ENCODE data around the gene NKD2.
"Not testable (repeated sequence)": the region's sequence is repeated elsewhere in the genome, so short reads cannot be mapped to it uniquely, and the experiment has no call there.

NKD2 gene

GRCh38 chr5:988322-988721 is 20.3 kb upstream of the NKD2 start:
- peaks cover 14% of the 10 kb centered on the region for H3K4me1 Mint-ChIP-seq
- ATAC-seq: no peak
- peaks cover 13% of the 10 kb centered on the region for H3K36me3 Mint-ChIP-seq
- no peak overlapping the region for H3K4me3 Mint-ChIP-seq
- no peak overlapping the region for H3K27ac Mint-ChIP-seq
- H3K27me3 Mint-ChIP-seq: peaks cover 86% of the 10 kb centered on the region
- H3K9me3 Mint-ChIP-seq: peaks cover 26% of the 10 kb centered on the region

- Mint-ChIP-seq H3K9me3 (peaks cover 15% of the 10 kb centered on the region), H3K27me3 (peaks cover 79% of the 10 kb centered on the region), H3K4me1 (peaks cover 14% of the 10 kb centered on the region), H3K27ac (no peak overlapping the region), H3K36me3 (peaks cover 7% of the 10 kb centered on the region), H3K4me3 (no peak overlapping the region)
- no peak for ATAC-seq
These were observed 18.6 kb upstream of the NKD2 start for GRCh38 chr5:989961-990530.

DNA sequence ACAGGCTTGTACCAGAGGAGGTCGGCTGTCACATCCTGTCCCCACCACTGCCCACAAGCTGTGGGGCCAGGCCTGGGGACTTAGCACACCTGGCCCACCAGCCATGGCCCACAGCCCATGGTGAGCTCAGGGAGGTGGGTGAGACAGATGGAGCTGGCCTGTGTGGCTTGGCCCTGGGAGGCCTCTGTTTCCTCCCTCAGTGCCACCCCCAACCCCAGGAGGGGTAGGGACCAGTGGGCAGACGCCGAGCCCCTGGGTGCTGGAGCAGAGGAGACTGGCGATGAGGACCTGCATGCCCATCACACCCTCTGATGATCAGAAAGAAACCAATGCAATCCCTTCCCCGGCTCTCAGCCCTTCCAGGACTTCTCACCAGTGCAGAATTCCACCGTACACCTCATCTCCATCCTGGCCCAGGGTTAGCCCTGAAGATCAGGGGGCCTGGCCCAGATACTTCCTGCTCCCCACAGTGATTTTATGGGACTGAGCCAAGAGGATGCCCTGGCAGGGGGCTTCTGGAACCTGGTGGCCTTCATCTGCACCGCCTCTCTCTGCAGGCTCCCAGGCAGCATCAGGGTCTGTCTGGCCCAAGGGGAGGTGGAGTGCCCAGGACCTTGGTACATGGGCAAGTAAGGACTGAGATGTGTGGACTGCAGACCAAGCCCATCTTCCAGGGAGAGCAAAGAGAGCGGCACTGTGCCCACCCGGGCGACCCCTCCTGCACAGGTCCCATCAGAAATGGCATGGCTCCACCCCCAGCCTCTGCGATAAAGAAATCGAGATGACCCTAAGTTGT is 16.9 kb upstream of the NKD2 start:
- peaks cover 7% of the 10 kb centered on the region for H3K36me3 Mint-ChIP-seq
- H3K27ac Mint-ChIP-seq: no peak overlapping the region
- H3K4me1 Mint-ChIP-seq: peaks cover 14% of the 10 kb centered on the region
- peaks cover 78% of the 10 kb centered on the region for H3K27me3 Mint-ChIP-seq
- H3K9me3 Mint-ChIP-seq: peaks cover 10% of the 10 kb centered on the region
- H3K4me3 Mint-ChIP-seq: no peak overlapping the region
- no peak for ATAC-seq

DNA sequence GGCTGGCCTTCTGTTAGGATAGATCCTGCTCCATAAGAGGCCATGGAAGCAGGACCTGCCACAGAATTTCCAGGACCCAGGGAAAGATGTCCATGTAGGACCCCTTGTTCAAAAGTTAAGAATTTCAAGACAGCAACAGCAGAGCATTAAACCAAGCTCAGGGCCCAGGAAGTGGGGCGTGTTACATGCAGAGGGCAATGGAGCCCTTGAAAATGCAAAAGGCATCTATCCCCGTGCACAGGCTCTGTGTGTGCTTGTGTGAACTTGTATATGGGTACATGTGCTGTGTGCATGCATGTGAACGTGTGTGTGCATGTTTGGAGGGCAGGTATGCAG is 14.4 kb upstream of the NKD2 start:
- Mint-ChIP-seq H3K9me3 (no peaks in the 10 kb centered on the region), H3K27ac (no peak overlapping the region), H3K4me3 (no peak overlapping the region), H3K36me3 (no peaks in the 10 kb centered on the region), H3K27me3 (peaks cover 81% of the 10 kb centered on the region), H3K4me1 (peaks cover 14% of the 10 kb centered on the region)
- no peak for ATAC-seq

DNA sequence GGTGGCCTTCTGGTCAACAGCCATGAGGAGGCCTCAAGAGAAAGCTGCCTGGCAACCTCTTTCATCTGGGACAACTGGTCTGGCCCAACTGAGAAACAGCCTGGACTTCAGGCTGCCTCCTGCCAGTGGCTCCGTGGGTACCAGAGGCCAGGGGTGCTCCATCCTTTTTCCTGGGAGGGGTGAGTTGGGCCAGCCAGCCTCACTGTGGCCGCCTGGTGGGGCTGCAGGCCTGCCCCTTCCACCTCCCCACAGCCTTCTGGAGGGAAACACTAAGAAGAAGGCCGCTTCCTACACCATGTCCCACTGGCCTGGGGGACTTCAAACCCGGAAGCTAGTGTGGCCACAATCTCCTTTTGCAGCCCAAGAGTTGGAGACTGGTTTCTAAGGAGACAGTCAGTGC is 13.8 kb upstream of the NKD2 start:
- H3K27me3 Mint-ChIP-seq: peaks cover 81% of the 10 kb centered on the region
- no peak overlapping the region for H3K4me3 Mint-ChIP-seq
- peaks cover 12% of the 10 kb centered on the region for H3K4me1 Mint-ChIP-seq
- ATAC-seq: no peak
- H3K36me3 Mint-ChIP-seq: no peaks in the 10 kb centered on the region
- no peaks in the 10 kb centered on the region for H3K9me3 Mint-ChIP-seq
- H3K27ac Mint-ChIP-seq: no peak overlapping the region

GRCh38 chr5:995318-995717 is 13.3 kb upstream of the NKD2 start:
- Mint-ChIP-seq H3K4me3 (no peak overlapping the region), H3K27me3 (peaks cover 81% of the 10 kb centered on the region), H3K4me1 (peaks cover 7% of the 10 kb centered on the region), H3K9me3 (no peaks in the 10 kb centered on the region), H3K36me3 (no peaks in the 10 kb centered on the region), H3K27ac (no peak overlapping the region)
- no peak for ATAC-seq

GRCh38 chr5:997001-997474 is 11.6 kb upstream of the NKD2 start:
- Mint-ChIP-seq H3K36me3 (no peaks in the 10 kb centered on the region), H3K27ac (no peak overlapping the region), H3K27me3 (peaks cover 87% of the 10 kb centered on the region), H3K4me1 (no peaks in the 10 kb centered on the region), H3K9me3 (no peaks in the 10 kb centered on the region), H3K4me3 (no peak overlapping the region)
- ATAC-seq: no peak

- no peak overlapping the region for H3K4me3 Mint-ChIP-seq
- no peaks in the 10 kb centered on the region for H3K9me3 Mint-ChIP-seq
- no peaks in the 10 kb centered on the region for H3K4me1 Mint-ChIP-seq
- no peak overlapping the region for H3K27ac Mint-ChIP-seq
- peaks cover 87% of the 10 kb centered on the region for H3K27me3 Mint-ChIP-seq
- H3K36me3 Mint-ChIP-seq: no peaks in the 10 kb centered on the region
- no peak for ATAC-seq
These were observed 10.9 kb upstream of the NKD2 start for GRCh38 chr5:997711-998110.

DNA sequence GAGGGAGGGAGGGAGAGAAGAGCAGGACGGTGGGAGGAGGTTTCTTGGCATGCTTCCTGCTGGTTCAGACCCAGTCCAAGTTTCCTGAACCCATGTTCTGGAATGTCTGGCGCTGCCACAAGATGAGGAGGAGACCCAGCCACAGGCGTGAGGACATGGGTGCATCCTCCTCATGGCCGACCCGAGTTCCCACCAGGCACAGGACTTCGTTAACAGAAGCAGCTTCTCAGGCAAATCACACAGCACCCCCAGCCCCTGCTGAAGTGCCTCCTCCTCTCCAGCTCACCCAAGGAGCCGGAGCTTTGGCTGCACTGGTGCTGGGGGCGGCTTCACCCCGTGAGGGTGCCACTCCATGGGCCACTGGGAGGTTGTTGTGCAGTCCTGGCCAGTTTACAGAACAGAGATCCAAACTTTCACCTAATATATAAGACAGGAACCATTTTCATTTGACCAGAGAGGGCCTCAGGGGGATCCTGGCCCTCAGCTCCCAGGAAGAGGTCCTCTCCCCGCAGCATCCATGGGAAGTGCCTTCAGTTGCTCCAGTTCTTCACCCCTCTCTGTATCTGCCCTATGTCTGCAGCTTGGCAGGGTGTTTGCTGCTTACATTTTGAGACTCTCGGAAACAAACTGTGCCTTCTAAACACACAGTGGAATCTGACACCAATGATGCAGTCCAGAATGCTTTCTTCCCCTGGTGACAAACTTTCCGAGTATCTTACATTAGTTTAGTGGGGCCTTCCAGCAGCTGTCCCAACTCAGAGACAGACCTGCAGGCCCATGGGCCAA is 10.2 kb upstream of the NKD2 start:
- peaks cover 87% of the 10 kb centered on the region for H3K27me3 Mint-ChIP-seq
- no peaks in the 10 kb centered on the region for H3K36me3 Mint-ChIP-seq
- no peak overlapping the region for H3K4me3 Mint-ChIP-seq
- ATAC-seq: no peak
- no peaks in the 10 kb centered on the region for H3K4me1 Mint-ChIP-seq
- H3K9me3 Mint-ChIP-seq: no peaks in the 10 kb centered on the region
- H3K27ac Mint-ChIP-seq: no peak overlapping the region

- Mint-ChIP-seq H3K27me3 (peaks cover 87% of the 10 kb centered on the region), H3K36me3 (no peaks in the 10 kb centered on the region), H3K9me3 (no peaks in the 10 kb centered on the region)
These were observed 9.5 kb upstream of the NKD2 start for GRCh38 chr5:999032-999501.

DNA sequence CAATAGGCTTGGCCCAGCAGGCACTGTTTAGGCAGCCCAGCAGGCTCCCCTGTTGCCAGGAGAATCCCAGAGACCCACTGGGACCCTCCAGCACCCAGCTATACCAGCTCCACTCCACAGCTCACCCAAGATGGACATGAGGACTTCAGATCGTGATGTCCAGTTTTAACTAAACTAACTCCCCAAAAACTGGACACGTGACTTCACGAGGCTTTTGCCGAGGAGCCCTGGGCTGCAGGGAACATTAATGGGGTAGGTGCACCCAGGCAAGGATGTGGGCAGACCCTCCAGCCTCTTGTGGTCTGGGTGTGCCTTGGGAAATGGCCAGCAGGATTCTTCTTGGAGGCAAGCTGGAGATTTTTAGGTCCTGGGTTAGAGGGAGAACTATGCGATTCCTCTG is 8.9 kb upstream of the NKD2 start:
- no peak for ATAC-seq
- Mint-ChIP-seq H3K27ac (no peak overlapping the region), H3K4me1 (peaks cover 5% of the 10 kb centered on the region), H3K9me3 (no peaks in the 10 kb centered on the region), H3K27me3 (peaks cover 91% of the 10 kb centered on the region), H3K4me3 (no peak overlapping the region), H3K36me3 (no peaks in the 10 kb centered on the region)

More at GRCh38 chr5:999032-999501, 9.5 kb upstream of the NKD2 start:
- no peak for ATAC-seq
- Mint-ChIP-seq H3K4me1 (no peaks in the 10 kb centered on the region), H3K4me3 (no peak overlapping the region), H3K27ac (no peak overlapping the region)

- Mint-ChIP-seq H3K9me3 (no peaks in the 10 kb centered on the region), H3K27ac (no peak overlapping the region), H3K36me3 (no peaks in the 10 kb centered on the region), H3K4me3 (no peak overlapping the region), H3K27me3 (peaks cover 90% of the 10 kb centered on the region), H3K4me1 (peaks cover 5% of the 10 kb centered on the region)
- ATAC-seq: no peak
These were observed 8.3 kb upstream of the NKD2 start for GRCh38 chr5:1000329-1000728.

DNA sequence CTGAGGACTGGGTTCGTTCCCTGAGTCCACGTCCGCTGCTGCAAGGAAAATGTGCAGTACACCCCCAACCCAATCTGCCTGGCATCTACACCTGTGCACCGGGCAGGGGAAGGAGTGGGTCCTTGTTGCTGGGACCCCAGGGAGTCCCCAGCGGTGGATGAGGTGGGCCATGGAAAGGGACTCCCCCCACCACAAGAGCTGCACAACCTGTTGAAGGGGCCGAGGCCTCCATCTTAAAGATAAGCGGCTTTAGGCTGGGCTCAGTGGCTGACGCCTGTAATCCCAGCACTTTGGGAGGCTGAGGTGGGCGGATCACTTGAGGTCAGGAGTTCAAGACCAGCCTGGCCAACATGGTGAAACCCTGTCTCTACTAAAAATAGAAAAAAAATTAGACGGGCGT is 7.8 kb upstream of the NKD2 start:
- not testable (repeated sequence) for H3K4me3 Mint-ChIP-seq, H3K27ac Mint-ChIP-seq, H3K36me3 Mint-ChIP-seq, ATAC-seq, H3K9me3 Mint-ChIP-seq, H3K4me1 Mint-ChIP-seq
- peaks cover 90% of the 10 kb centered on the region for H3K27me3 Mint-ChIP-seq

- H3K27me3 Mint-ChIP-seq: peaks cover 90% of the 10 kb centered on the region
- ATAC-seq: no peak
- no peak overlapping the region for H3K27ac Mint-ChIP-seq
- H3K9me3 Mint-ChIP-seq: no peaks in the 10 kb centered on the region
- H3K36me3 Mint-ChIP-seq: no peaks in the 10 kb centered on the region
- peaks cover 12% of the 10 kb centered on the region for H3K4me1 Mint-ChIP-seq
- H3K4me3 Mint-ChIP-seq: no peak overlapping the region
These were observed 7.0 kb upstream of the NKD2 start for GRCh38 chr5:1001406-1002270.

DNA sequence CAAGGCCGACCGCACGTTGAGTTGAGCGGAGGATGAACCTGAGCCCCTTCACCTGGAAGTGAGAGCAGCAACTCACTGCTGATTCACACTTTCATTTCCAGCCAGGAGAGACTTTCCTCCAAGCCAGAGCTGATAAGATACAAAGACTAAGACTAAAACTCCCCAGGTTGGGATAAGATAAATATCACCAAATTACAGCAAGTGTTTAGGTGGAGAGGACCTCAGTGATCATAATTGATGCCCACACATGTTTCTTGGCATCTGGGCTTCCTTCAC is 6.4 kb upstream of the NKD2 start:
- peaks cover 91% of the 10 kb centered on the region for H3K27me3 Mint-ChIP-seq
- no peak overlapping the region for H3K4me3 Mint-ChIP-seq
- H3K4me1 Mint-ChIP-seq: peaks cover 12% of the 10 kb centered on the region
- ATAC-seq: no peak
- H3K9me3 Mint-ChIP-seq: no peaks in the 10 kb centered on the region
- H3K36me3 Mint-ChIP-seq: no peaks in the 10 kb centered on the region
- no peak overlapping the region for H3K27ac Mint-ChIP-seq

All from stimulated activated memory B cell treated with anti-CD40 and anti-IgM and Interleukin-4, amounts not matched to agents 10 μg/mL and 1 μg/mL and 100 μg/mL, for 72 hours (primary cell).